Measurements from ENCODE around the gene CDC37L1. TPM values are rescaled to one million over a fixed set of nuclear protein-coding genes. Genes with fewer than 3 reads are reported as not detected.

The CDC37L1 gene
- total RNA-seq, 4 donors from 2014 or later: 32.1 to 106 (median 37.7) TPM

DNA sequence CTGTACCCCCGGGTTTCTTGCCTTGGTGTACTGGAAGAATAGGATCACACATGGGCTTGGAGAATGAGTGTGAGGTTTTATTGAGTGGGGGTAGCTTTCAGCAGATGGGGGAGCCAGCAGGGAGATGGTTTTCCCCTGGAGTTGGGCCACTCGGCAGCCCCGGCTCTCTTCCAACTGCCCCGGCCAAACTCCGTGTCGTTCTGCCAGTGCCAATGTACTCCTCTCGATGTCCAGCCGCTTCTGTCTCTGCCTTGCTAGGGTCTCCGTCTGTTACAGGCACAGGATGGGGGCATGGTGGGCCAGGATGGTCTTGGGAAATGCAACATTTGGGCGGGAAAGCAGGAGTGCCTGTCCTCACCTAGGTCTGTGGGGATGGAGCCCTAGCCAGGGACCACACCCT, 24.8 kb upstream of the CDC37L1 start:
- no peak for TF ChIP-seq CTCF (IDR thresholded peaks at IDR 0.05; ENCODE audit: low read depth)

GRCh38 chr9:4656621-4657020, 22.7 kb upstream of the CDC37L1 start:
- TF ChIP-seq CTCF (IDR thresholded peaks at IDR 0.05; ENCODE audit: low read depth): no peak

- no peak for TF ChIP-seq CTCF (IDR thresholded peaks at IDR 0.05; ENCODE audit: low read depth)
These were observed 21.8 kb upstream of the CDC37L1 start for GRCh38 chr9:4657426-4658159.

DNA sequence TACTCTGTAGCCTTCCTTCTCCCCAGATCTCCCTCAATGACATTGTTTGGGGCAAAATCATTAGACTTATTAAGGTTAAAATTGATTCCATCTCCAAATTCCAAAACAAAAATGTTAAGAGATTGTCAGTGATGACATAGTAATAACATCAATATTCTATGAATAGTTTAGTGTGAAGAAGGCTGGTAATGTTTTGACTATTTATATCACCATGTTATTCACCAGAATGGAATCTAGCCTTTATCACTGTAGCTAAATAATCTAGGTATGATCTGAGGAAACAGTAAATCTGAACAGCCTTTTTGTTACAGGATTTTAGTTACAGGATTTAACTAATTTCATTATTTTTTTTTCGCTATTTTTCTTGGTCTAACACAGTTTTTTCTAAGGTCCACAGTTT, 18.2 kb upstream of the CDC37L1 start:
- TF ChIP-seq CTCF (IDR thresholded peaks at IDR 0.05; ENCODE audit: low read depth): no peak

GRCh38 chr9:4661611-4662010, 17.8 kb upstream of the CDC37L1 start:
- TF ChIP-seq CTCF (IDR thresholded peaks at IDR 0.05; ENCODE audit: low read depth): no peak

GRCh38 chr9:4662108-4662988, 17.0 kb upstream of the CDC37L1 start, which contains the start of gene PLPP6:
TSS of gene PLPP6 (plus strand) at chr9:4662294. CDS start at chr9:4662376, 82 bp downstream.
- no peak for TF ChIP-seq CTCF (IDR thresholded peaks at IDR 0.05; ENCODE audit: low read depth)
